ENCODE data around the gene MLXIP.

GRCh38 chr12:122097584-122097926 is 19.0 kb downstream of the MLXIP start:
- TF ChIP-seq CTCF (IDR thresholded peaks at IDR 0.05) (no peak), POLR2A (IDR thresholded peaks at IDR 0.05) (no peak)

All from prostate gland (tissue), 2 donors.